Embryonic facial prominence (tissue), 1 donor: Measurements from ENCODE around the gene TMPRSS4.

Experiments used
- DNase-seq: peaks from one replicate; pipeline ENCODE4 v3.0.0-alpha.2; 2016; ENCODE audit errors: extremely low spot score

The TMPRSS4 gene

DNA sequence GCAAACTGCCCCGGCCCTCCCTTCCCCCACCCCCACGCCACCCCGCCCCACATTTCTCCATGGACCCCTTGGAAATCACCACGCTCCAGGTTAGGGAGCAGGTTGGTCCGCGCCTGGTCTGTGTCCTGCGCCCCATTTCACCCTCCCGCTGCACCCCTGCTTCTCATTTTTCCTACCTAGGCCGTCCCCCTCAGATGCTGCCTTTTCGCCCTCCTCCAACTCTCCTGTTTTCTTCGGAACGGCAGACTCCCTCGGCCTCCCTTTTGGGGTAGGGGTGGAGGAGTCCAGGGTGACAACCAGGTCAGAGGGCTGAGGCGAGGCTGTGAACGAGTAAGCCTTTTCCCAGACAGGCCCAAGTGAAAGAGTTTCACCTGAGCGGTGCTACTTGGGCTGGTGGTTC, 76.6 kb downstream of the TMPRSS4 start:
- no peak for DNase-seq

DNA sequence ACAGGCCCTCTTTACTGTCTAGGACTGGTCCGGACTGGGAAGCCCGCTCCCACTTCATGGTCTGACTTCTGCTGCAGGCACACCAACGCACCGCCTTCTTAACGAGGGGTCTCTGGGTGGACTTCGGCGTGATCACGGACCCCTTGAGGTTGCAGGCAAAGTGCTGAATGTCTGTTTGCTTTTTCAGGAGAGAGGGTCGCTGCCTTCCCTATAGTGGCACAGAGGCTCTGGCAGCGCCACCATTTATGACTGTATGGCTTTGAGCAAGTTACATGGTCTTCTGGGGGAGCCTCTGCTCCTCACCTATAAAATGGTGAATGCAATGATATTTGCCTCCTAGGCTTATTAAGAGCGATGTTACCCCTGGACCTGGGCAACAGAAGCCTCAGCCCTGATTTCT, 77.1 kb downstream of the TMPRSS4 start:
- DNase-seq, result no peak

DNA sequence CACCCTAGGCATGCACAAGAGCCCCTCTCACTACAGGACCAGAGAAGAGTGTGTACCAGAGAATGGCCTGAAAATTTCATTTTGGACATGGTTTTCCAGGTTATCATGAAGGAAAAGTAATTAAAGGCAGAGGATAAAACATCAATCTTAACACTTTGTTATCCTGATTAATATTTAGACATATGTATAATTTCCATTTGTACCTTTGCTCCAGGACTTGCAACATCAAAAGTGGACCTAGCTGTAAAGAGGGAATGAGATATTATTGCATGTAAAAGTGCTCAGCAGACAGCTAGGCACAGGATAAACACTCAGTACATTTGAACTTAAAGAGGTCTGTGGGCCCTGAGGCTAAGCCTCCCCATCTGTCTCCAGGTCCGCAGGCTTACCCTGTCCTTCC, 77.8 kb downstream of the TMPRSS4 start:
- no peak for DNase-seq

DNA sequence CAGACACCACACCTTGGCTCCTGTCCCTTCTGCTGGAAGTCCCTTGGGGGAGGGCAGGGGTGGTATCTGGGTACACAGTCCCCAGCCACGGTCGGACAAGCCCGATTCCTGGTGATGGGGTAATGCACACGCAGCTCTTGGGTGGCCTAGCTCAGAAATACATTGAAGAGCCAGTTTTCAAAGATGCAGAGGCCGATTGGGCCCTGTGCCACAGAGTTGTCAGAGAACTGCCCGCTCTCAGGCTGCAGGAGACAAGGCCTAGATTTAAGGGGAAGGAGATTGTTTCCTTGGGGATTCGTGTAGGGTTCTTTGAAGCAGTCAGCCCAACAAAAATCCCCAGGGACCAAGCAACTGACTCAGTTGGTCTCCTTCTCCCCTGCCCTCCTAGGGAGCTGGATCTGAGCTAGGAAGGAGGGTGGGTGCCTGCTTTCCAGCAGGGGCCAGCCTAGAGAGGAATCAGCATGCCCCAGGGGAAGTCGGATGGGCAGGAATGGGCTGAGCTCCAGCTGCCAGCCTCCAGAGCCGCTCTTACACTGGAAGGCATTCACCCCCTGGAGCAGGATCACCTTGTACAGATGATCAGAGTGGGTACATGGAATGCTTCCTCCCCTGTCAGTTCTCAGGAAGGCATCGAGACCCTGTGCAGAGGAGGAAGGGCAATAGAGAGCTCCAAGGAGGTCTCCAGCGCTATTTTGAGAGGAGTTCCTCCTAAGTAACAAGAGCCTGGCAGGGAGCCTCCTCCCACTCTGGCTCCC, 79.1 kb downstream of the TMPRSS4 start:
- no peak for DNase-seq

DNA sequence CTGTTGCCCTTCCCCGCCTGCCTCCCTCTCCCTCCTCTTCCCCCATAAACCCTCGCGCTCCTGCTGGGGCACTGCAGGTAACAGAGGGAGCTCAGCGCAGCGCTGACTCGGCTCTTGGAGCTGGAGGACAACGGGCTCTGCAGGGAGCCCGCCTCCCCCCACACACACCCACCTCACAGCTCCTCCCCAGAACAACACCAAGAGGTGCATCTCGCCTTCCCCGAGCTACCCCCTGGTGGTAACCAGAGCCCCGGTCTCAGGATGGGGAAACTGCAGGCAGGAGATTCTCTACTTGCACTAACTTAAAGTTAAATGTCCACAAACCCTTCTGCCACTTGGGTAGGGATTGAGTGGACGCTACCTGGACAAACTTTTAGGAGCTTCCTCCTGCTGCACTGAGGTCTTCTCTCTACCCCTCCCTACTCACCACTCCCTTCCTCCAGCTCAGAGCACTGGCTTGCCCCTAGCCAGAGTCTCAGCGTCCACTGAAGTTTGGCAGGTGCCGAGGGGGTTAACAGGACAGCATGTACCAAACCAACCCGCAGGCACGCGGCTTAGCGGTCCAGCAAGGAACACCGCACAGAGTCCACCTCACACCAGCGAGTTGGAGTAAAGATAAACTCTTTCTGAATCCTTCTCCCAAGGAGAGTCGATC, 79.8 kb downstream of the TMPRSS4 start:
- no peak for DNase-seq

DNA sequence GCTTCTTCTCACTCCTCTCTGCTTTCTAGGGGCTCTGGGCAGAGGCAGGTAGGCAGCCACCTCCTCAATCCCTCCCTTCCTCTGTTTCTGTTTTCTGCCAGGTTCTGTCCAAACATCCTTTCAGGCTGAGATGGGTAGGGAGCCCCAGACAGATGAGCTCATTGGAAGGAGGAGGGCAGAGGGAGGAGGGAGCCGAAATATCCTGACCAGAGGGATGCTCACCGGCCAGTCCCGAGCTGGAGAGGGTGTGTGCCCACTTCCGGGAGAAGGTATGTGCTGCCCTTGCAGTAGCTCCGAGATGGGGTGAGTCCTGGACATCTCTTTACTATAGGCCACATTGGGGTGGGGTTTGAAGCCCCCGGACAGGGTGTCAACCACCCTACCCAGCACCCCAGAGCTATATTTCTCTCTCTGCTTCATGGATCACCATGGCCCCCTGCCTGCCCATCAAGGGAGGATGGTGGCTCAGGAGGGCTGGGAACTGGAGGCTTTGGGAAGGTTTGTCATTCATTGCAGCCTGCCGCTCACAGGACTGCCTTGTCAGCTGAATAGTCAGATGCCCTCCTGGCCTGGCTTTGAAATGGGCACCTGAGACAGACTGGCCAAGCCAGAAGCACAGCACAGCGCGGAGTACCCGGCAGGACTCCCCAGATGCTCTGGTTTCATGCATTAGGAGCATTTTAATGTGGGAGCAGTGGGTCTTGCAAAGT, 80.5 kb downstream of the TMPRSS4 start:
- DNase-seq, result no peak

DNA sequence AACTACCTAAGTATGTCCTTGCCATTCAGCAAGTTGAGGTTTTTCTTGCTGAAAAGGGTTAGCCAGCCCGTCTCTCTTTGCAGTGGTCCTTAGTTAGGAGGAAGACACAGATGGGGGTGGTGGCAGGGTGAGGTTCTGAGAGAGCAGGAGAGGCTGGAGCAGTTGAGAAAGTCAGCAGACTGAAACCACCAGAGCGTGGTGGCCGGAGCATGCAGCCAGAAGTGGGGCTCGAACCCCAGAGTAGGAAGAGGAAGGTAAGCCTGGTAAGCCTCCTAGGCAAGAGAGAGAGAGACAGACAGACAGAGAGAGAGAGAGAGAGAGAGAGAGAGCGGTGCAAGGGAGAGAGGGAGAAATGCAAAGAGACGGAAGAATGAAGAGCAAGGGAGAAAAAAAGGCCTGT, 84.9 kb downstream of the TMPRSS4 start:
- no peak for DNase-seq

DNA sequence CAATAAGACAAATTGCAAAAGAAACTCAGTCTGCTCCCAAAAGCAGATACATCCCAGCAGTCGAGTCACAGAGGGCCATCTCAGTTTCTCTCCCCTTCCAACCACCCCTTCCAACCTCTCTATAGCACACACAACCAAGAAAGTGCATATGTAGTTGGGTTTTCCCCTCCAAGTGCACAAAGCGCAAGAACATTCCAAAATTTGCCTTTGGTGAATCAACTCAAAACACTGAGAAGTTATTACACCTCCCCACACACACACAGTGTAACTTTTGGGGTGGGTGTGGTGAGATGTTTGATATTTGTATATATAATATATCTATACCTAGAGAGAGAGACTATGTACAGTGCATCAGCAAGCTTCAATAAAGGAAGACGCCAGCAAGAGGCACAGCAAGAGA, 86.0 kb downstream of the TMPRSS4 start:
- DNase-seq, result no peak

DNA sequence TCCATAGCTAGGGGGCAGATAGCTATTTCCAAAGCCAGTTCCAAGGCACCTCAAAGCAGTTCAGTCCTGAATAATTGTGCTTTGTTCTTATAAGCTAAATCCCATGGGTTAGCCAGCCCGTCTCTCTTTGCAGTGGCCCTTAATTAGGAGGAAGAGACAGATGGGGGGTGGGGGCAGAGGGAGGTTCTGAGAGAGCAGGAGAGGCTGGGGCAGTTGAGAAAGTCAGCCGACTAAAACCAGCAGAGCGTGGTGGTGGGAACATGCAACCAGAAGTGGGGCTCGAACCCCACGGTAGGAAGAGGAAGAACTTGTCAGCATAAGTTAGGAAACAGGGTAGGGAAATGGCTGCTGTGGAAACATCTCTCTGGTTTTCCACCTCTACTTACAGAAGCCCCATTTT, 86.6 kb downstream of the TMPRSS4 start:
- DNase-seq, result no peak

DNA sequence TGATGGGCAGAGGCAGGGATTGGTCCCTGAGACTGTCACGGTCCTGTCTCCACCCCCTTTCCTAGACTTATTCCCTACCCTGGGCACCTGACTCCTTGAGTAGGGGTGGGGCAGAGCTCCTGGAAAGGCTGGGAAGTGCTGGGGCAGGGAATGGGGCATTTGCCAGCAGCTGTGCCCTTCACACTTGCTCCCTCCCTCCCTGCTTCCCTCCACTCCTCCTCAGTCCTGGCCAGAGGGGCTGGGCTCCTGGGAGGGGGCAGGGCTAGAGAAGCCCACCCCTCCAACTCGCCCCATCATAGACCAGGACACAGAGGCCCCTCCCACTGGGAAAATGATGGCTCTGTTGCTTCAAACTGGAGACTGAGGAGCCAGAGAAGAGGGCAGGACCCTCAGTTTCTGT, 88.0 kb downstream of the TMPRSS4 start:
- DNase-seq, result no peak

DNA sequence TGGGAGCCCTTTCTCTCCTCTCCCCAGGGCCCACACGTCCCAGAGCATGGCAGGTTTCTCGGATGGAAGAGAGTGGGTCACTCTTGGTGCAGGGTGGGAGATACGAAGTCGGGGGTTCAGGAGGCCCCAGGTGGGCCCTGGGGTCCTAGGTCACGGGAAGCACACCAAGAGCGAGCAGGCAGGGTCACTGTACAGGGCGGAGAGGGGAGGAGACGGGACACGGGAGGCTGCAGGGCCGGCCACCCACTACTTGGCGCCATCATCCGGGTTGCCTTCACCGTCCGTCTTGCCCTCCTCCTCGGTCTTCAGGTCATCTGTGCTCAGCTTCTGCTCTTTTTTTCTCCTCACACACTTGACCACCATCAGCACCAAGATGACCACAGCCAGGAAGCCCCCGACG, 89.8 kb downstream of the TMPRSS4 start:
- DNase-seq, result no peak

DNA sequence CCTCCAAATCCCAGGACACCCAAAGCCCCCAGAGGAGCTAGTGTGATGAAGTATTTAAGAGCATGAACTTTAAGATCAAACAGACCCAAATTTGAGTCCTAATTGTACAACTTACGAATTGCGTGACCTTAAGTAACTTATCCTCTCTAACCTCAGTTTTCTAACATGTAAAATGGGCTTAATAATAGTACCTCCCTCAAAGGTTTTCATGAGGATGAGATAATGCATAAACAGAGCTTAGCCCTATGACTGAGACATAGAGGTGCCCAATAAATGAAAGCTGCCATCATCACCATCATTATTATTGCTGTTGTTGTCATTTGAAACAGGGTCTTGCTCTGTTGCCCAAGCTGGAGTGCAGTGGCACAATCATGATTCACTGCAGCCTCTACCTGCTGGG, 90.4 kb downstream of the TMPRSS4 start:
- DNase-seq, result no peak

DNA sequence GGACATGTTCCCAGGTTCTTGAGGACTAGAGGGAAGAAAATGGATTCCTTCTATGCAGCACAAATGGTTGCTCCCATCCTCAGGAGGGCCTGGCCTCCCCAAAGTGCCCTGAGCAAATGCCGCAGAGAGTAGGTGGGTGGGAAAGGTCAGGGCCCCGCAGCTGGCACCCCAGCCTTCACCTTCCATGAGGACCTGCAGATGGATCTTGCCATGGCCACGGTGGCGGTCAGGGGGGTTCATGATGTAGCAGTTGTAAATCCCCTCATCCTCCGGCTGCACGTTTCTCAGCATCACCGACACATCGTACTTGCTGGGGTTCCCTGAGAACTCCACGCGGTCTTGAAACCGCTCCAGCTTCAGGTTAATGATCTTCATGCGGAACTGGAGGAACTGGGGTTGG, 91.0 kb downstream of the TMPRSS4 start:
- no peak for DNase-seq

DNA sequence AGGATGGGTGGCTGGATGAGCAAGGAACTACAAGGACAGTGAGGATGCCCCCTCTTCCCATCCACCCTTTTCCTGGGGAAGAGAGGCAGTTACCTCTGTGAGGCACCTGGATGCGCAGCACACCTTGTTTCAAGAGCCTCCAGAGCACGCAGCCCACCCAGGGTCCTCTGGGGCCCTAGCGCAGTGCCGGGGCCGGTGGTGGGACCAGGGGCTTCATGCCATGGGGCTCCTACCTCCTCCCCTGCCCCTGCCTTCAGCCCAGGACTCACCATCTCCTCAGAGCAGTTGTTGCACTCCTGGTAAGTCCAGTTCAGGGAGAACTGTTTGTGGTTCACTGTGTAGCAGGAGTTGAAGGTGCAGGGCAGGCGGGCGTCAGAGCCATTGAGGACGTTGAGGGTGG, 91.4 kb downstream of the TMPRSS4 start:
- DNase-seq, result no peak

DNA sequence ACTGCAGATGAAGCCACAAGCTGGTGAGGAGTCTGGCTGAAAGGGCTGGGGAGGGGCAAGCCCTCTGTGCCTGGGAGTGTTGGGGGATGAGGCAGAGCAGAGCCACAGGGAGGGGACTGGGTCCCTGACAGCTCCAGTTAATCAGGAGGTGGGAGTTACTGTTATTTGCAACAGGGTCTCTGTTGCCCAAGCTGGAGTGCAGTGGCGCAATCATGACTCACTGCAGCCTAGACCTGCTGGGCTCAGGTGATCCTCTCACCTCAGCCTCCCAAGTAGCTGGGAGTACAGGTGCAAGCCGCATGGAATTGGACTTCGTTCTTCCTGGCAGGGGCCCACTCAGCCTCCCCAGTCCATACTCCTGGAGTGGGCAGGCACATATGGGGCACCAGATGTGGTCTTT, 91.9 kb downstream of the TMPRSS4 start:
- no peak for DNase-seq

DNA sequence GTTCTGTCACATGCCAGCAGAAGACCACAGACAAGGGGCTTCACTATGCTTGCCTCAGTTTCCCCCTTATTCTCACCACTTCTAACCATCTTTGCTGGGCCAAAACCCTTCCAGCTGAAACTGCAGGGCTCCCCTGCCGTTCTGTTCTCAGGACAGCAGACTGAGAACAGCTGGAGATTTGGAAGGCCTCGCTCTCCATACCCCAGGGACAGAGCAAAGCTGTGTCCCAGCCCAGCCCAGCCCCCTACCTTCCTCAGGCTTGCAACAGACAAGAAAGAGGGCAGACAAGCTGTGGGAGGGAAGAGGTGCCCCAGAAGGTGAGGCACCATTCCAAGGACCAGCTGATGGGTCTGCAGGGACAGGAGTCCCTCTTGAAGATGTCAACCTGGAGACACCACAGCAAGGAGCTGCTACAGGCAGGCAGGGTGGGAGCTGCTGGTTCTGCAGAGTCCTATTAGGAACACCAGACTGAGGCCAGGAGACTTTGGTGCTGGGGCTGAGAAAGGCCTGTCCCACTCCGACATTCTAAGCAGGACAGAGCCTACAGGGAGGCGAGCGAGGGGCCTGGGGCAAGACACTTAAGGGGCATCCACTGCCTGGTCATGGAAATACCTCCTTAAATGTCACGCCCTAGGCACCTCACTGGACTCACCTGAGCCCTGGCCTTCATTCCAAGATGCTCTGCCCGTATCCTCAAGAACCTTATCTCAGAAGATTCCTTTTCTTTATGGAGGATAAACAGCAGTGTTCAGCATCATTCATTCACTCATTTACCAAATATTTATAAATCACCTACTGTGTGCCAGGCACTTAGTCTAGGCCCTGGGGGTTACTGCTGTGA, 92.6 kb downstream of the TMPRSS4 start:
- no peak for DNase-seq

DNA sequence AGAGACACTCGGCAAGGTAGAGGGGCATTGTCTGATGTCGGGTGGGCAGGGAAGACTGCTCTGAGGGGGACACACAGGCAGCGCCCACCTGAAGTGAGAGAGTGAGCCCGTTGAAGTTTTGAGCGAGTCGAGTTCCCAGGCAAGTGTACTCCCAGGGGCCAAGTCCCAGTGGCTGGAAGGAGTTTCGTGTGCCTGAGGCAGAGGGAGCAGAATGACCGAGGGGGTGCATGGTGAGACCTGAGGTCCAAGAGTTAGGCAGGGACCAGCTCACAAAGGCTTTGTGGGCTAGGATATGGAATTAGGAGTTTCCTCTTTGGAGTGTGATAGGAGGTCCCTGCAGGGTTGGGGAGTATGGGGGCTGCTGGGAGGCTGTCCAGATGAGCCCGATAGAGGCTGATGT, 93.4 kb downstream of the TMPRSS4 start:
- DNase-seq, result no peak

DNA sequence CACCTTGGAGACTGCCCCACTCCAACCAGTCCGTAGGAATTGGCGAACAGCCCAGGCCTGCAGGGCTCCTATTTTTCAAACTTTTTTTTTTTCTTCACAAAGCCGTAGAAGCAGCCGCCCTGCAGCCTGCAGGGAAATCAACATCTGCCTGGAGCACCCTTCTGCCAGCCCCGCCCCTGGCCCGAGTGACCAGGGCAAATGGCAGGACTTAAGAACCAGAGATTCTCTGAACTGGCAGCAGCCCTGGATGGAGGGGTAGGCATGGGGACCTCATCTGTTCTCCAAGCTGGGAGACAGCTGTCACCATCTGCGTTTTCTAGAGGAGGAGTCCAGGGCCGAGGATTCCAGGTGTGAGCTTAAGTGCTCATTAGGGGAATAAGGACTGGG, 94.0 kb downstream of the TMPRSS4 start:
- no peak for DNase-seq
